Measurements from ENCODE around the gene PTGIS. TPM values are rescaled to one million over a fixed set of nuclear protein-coding genes. Genes with fewer than 3 reads are reported as not detected.
"Not testable (repeated sequence)": the region's sequence is repeated elsewhere in the genome, so short reads cannot be mapped to it uniquely, and the experiment has no call there.

PTGIS gene
- polyA plus RNA-seq, 1 donor (not counting 4 experiments of a cell fraction or from before 2014, with no cell fraction given) = not detected

- FAIRE-seq (no peak), DNase-seq (ENCODE audit: low read depth, low spot score) (no peak)
- no peaks in the 10 kb centered on the region for H4K20me1 ChIP-seq (ENCODE audit: control insufficient read depth, extremely low read depth, insufficient read depth, low read length)
- peaks cover 5% of the 10 kb centered on the region for H3K27me3 ChIP-seq (ENCODE audit: control insufficient read depth, extremely low read depth, insufficient read depth, low read length)
- H3K9me1 ChIP-seq (ENCODE audit: control insufficient read depth, extremely low read depth, insufficient read depth, low read length) = no peaks in the 10 kb centered on the region
- TF ChIP-seq EZH2 (IDR thresholded peaks at IDR 0.05; ENCODE audit: low read length) = no peak
- TF ChIP-seq, protein P1, sequence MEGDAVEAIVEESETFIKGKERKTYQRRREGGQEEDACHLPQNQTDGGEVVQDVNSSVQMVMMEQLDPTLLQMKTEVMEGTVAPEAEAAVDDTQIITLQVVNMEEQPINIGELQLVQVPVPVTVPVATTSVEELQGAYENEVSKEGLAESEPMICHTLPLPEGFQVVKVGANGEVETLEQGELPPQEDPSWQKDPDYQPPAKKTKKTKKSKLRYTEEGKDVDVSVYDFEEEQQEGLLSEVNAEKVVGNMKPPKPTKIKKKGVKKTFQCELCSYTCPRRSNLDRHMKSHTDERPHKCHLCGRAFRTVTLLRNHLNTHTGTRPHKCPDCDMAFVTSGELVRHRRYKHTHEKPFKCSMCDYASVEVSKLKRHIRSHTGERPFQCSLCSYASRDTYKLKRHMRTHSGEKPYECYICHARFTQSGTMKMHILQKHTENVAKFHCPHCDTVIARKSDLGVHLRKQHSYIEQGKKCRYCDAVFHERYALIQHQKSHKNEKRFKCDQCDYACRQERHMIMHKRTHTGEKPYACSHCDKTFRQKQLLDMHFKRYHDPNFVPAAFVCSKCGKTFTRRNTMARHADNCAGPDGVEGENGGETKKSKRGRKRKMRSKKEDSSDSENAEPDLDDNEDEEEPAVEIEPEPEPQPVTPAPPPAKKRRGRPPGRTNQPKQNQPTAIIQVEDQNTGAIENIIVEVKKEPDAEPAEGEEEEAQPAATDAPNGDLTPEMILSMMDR (optimal IDR thresholded peaks at IDR 0.05 in 1 of 3, IDR thresholded peaks at IDR 0.05 in 1 of 3, conservative IDR thresholded peaks at IDR 0.05 in 1 of 3; ENCODE audit: extremely low read depth in 1 of 3, insufficient read depth in 2 of 3, low read length in 3 of 3) = no peak
- no peak overlapping the region for H3K4me3 ChIP-seq (ENCODE audit: control insufficient read depth in 2 of 3, extremely low read depth in 1 of 3, insufficient read depth in 2 of 3, low read depth in 1 of 3, low read length in 3 of 3)
- no peaks in the 10 kb centered on the region for H3K79me2 ChIP-seq (ENCODE audit: control insufficient read depth, insufficient read depth, low read length)
- H3K4me1 ChIP-seq (ENCODE audit: control insufficient read depth, extremely low read depth, insufficient read depth, low read length) = no peaks in the 10 kb centered on the region
- H2AFZ ChIP-seq (ENCODE audit: control insufficient read depth, low read length) = no peak overlapping the region
- no peak overlapping the region for H3K4me2 ChIP-seq (ENCODE audit: control insufficient read depth, extremely low read depth, insufficient read depth, low read depth, low read length)
- H3K36me3 ChIP-seq (ENCODE audit: control insufficient read depth in 2 of 2, extremely low read depth in 1 of 2, insufficient read depth in 2 of 2, low read length in 2 of 2) = no peaks in the 10 kb centered on the region
- no peak overlapping the region for H3K27ac ChIP-seq (ENCODE audit: control insufficient read depth, insufficient read depth, low read length)
- dilution Hi-C loops (cut with MboI; ENCODE audit: extremely low pct_ligation_motif_present, low sequenced_read_pairs) = no loop called here
- peaks cover 2% of the 10 kb centered on the region for H3K9me3 ChIP-seq (ENCODE audit: control insufficient read depth, low read depth, low read length)
- H3K9ac ChIP-seq (ENCODE audit: control insufficient read depth, extremely low read depth, insufficient read depth, low read length) = no peak overlapping the region
Measured at GRCh38 chr20:49616154-49617007, 48.4 kb upstream of the PTGIS start.

DNA sequence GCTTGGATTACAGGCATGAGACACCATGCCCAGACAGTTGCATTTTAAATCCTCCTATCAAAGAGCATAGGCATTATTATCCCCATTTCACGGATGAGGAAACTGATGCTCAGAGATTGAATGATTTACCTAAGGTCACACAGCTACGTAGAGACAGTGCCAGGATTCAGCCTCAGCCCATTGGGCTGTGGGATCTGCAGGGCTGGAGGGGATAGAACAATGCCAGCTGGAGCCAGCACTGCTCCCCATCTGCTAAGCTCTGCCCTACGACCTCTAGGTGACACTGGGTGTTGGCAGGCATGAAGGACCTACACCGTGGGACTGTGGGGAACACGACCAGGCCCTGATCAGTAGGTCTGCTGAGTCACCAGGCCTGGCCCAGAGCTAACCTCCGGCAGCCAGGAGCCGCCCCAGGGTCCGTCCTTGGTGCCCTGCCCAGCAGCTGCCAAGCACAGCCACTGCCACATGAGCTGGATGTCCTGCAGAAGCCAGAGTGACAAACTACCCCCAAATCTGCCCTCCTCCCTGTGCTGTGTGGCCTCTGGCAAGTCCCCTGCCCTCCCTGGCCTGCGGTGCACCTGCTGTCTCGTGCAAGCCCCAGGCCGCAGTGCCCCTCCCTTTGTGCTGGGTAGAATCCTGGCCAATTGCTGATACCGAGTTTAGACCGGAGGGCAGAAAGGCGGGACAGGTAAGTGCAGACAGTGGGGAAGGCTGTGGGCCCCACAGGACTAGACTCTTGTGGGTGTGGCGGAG, 47.6 kb upstream of the PTGIS start:
- H3K4me2 ChIP-seq (ENCODE audit: control insufficient read depth, extremely low read depth, insufficient read depth, low read depth, low read length) = no peak overlapping the region
- dilution Hi-C loops (cut with MboI; ENCODE audit: extremely low pct_ligation_motif_present, low sequenced_read_pairs) = no loop called here
- H3K9me3 ChIP-seq (ENCODE audit: control insufficient read depth, low read depth, low read length) = peaks cover 2% of the 10 kb centered on the region
- no peaks in the 10 kb centered on the region for H3K27me3 ChIP-seq (ENCODE audit: control insufficient read depth, extremely low read depth, insufficient read depth, low read length)
- H4K20me1 ChIP-seq (ENCODE audit: control insufficient read depth, extremely low read depth, insufficient read depth, low read length) = no peaks in the 10 kb centered on the region
- TF ChIP-seq EZH2 (IDR thresholded peaks at IDR 0.05; ENCODE audit: low read length) = no peak
- TF ChIP-seq, protein P1 (optimal IDR thresholded peaks at IDR 0.05 in 1 of 3, IDR thresholded peaks at IDR 0.05 in 1 of 3, conservative IDR thresholded peaks at IDR 0.05 in 1 of 3; ENCODE audit: extremely low read depth in 1 of 3, insufficient read depth in 2 of 3, low read length in 3 of 3) = no peak
- no peaks in the 10 kb centered on the region for H3K36me3 ChIP-seq (ENCODE audit: control insufficient read depth in 2 of 2, extremely low read depth in 1 of 2, insufficient read depth in 2 of 2, low read length in 2 of 2)
- FAIRE-seq (no peak), DNase-seq (ENCODE audit: low read depth, low spot score) (no peak)
- no peaks in the 10 kb centered on the region for H3K9me1 ChIP-seq (ENCODE audit: control insufficient read depth, extremely low read depth, insufficient read depth, low read length)
- H3K9ac ChIP-seq (ENCODE audit: control insufficient read depth, extremely low read depth, insufficient read depth, low read length) = no peak overlapping the region
- H3K4me1 ChIP-seq (ENCODE audit: control insufficient read depth, extremely low read depth, insufficient read depth, low read length) = peaks cover 4% of the 10 kb centered on the region
- H3K79me2 ChIP-seq (ENCODE audit: control insufficient read depth, insufficient read depth, low read length) = no peaks in the 10 kb centered on the region
- no peak overlapping the region for H3K4me3 ChIP-seq (ENCODE audit: control insufficient read depth in 2 of 3, extremely low read depth in 1 of 3, insufficient read depth in 2 of 3, low read depth in 1 of 3, low read length in 3 of 3)
- no peak overlapping the region for H2AFZ ChIP-seq (ENCODE audit: control insufficient read depth, low read length)
- no peak overlapping the region for H3K27ac ChIP-seq (ENCODE audit: control insufficient read depth, insufficient read depth, low read length)

GRCh38 chr20:49615051-49615400, 47.1 kb upstream of the PTGIS start:
- DNase-seq (ENCODE audit: low read depth, low spot score); H3K4me2 ChIP-seq (ENCODE audit: control insufficient read depth, extremely low read depth, insufficient read depth, low read depth, low read length); H3K79me2 ChIP-seq (ENCODE audit: control insufficient read depth, insufficient read depth, low read length); H3K9ac ChIP-seq (ENCODE audit: control insufficient read depth, extremely low read depth, insufficient read depth, low read length); H3K27me3 ChIP-seq (ENCODE audit: control insufficient read depth, extremely low read depth, insufficient read depth, low read length); H3K9me1 ChIP-seq (ENCODE audit: control insufficient read depth, extremely low read depth, insufficient read depth, low read length); H2AFZ ChIP-seq (ENCODE audit: control insufficient read depth, low read length); FAIRE-seq; H4K20me1 ChIP-seq (ENCODE audit: control insufficient read depth, extremely low read depth, insufficient read depth, low read length); H3K27ac ChIP-seq (ENCODE audit: control insufficient read depth, insufficient read depth, low read length); H3K4me1 ChIP-seq (ENCODE audit: control insufficient read depth, extremely low read depth, insufficient read depth, low read length); dilution Hi-C loops (cut with MboI; ENCODE audit: extremely low pct_ligation_motif_present, low sequenced_read_pairs); H3K4me3 ChIP-seq (ENCODE audit: control insufficient read depth in 2 of 3, extremely low read depth in 1 of 3, insufficient read depth in 2 of 3, low read depth in 1 of 3, low read length in 3 of 3); H3K36me3 ChIP-seq (ENCODE audit: control insufficient read depth in 2 of 2, extremely low read depth in 1 of 2, insufficient read depth in 2 of 2, low read length in 2 of 2); H3K9me3 ChIP-seq (ENCODE audit: control insufficient read depth, low read depth, low read length): not testable (repeated sequence)

Measured in keratinocyte (primary cell).